Measurements from ENCODE around the gene KIF26A. TPM values are rescaled to one million over a fixed set of nuclear protein-coding genes. Genes with fewer than 3 reads are reported as not detected.

KIF26A gene
- total and polyA plus RNA-seq, 2 of the 13 experiments (the other 11 are each of a cell fraction or from before 2014, with no cell fraction given): not detected

- no peak overlapping the region for H3K9ac ChIP-seq (ENCODE audit: insufficient read depth, low read depth, low read length)
- H4K20me1 ChIP-seq (ENCODE audit: insufficient read depth, low read length): no peaks in the 10 kb centered on the region
- no peaks in the 10 kb centered on the region for H3K4me1 ChIP-seq (ENCODE audit: insufficient read depth, low read length)
- ChIA-PET POLR2A (no interaction called here), CTCF (ENCODE audit: low intra/inter-chr PET ratio, low total read pairs) (no interaction called here)
- FAIRE-seq (no peak), DNase-seq (ENCODE audit: low spot score) (no peak), ATAC-seq (no peak)
- no peak overlapping the region for H2AFZ ChIP-seq (ENCODE audit: low read length)
- no peaks in the 10 kb centered on the region for H3K36me3 ChIP-seq (replicated peaks in 1 of 2; ENCODE audit: control insufficient read depth in 1 of 2, insufficient read depth in 2 of 2, low read length in 2 of 2)
- H3K27ac ChIP-seq (ENCODE audit: extremely low read length, insufficient read depth, low read length): no peak overlapping the region
- WGBS (ENCODE audit: low lambda C conversion rate): 0% methylated on average over 3 of the region's 7 CpGs
- TF ChIP-seq NR2C2 (CRISPR knock-in tag; IDR thresholded peaks at IDR 0.05; ENCODE audit: borderline replicate concordance) (no peak), MBNL3 (CRISPR knock-in tag; conservative IDR thresholded peaks at IDR 0.05) (no peak), SP4 (CRISPR knock-in tag; IDR thresholded peaks at IDR 0.05) (no peak), HIC2 (CRISPR knock-in tag; IDR thresholded peaks at IDR 0.05; ENCODE audit: low read depth) (no peak), JARID2 (CRISPR knock-in tag; IDR thresholded peaks at IDR 0.05; ENCODE audit: insufficient replicate concordance) (no peak), ZBTB7B (CRISPR knock-in tag; IDR thresholded peaks at IDR 0.05) (no peak), CEBPZ (IDR thresholded peaks at IDR 0.05; ENCODE audit: low read length) (no peak), ZBTB37 (CRISPR knock-in tag; IDR thresholded peaks at IDR 0.05) (no peak), NR3C1 (CRISPR knock-in tag; IDR thresholded peaks at IDR 0.05) (no peak), PATZ1 (CRISPR knock-in tag; IDR thresholded peaks at IDR 0.05) (no peak)
- no peak overlapping the region for H3K4me2 ChIP-seq (ENCODE audit: low read depth, low read length)
- in situ Hi-C loops (cut with HindIII; ENCODE audit: extremely low pct_ligation_motif_present, low pct_unique_long_range_greater_than_20kb): no loop called here
- no peaks in the 10 kb centered on the region for H3K79me2 ChIP-seq (ENCODE audit: insufficient read depth, low read length)
- no peak overlapping the region for H3K4me3 ChIP-seq (replicated peaks in 1 of 3; ENCODE audit: insufficient read depth in 1 of 3, low read depth in 2 of 3, low read length in 3 of 3)
- H3K9me3 ChIP-seq (ENCODE audit: low read length): peaks cover 20% of the 10 kb centered on the region
- intact Hi-C loops (cut with micrococcal nuclease; ENCODE audit: unreplicated experiment): no loop called here
- peaks cover 0 to 3% of the 10 kb centered on the region in 2 experiments; a peak in 2 of 5 replicates for H3K27me3 ChIP-seq (ENCODE audit: control insufficient read depth in 1 of 2, insufficient read depth in 2 of 2, low read length in 2 of 2)
- no TSS peak for BruUV-seq (replicated peaks)
Measured at GRCh38 chr14:104228221-104228620, 89.8 kb downstream of the KIF26A start.

Data from HepG2 (cell line).